Stimulated activated CD4-positive, alpha-beta T cell treated with anti-CD3 and anti-CD28 coated beads, Interleukin-2, amount 100 ng/mL, for 4 hours (primary cell): Measurements from ENCODE around the gene FKBP4.

Experiments
- DNase-seq: peaks from one replicate; pipeline ENCODE4 v3.0.0-alpha.2; 2020; ENCODE audit warnings: low read depth

Gene FKBP4

DNA sequence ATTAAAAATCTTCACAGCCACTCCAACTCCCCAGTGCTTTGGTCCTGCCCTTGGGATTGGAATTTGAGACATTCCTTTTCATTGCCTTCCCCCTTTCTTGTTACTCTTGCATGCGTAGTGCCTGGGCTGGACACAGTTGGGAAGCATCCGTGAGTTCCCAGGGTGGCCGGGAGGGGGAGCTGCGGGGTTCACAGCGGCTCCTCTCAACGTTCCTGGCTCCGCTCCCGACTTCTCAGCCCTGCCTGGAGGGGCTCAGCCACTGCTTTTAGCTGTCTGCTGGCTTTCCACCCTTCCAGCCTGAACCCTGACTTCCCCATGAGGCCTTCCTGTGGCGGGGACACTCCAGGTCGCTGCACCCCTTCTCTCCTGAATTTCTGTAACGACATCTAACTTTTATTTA is 58.9 kb downstream of the FKBP4 start:
- peak; percentile 11 for DNase-seq
